Endothelial cell of umbilical vein (primary cell): ENCODE measurements around the gene EFHC2. TPM values are rescaled to one million over a fixed set of nuclear protein-coding genes. Genes with fewer than 3 reads are reported as not detected.

Experiments used
- BruUV-seq: library from RNA; stranded (reverse); fragments of 400-500 nt; replicated peaks from 2 replicates; lab custom pipeline; 2021; lab: Mats Ljungman, UMichigan
- CTCF ChIA-PET: fragments of 300-600, 350-600 bp; sonication (Branson Sonifier 250); formaldehyde crosslinking; loops from one replicate; lab custom pipeline; 2021; ENCODE audit warnings: antibody characterized with exemption, inconsistent platforms; lab: Charles Lee
- POLR2A ChIA-PET: fragments of 300-600, 350-600 bp; sonication (Branson Sonifier 250); formaldehyde crosslinking; loops from one replicate; lab custom pipeline; 2021; ENCODE audit warnings: antibody characterized with exemption, inconsistent platforms; lab: Charles Lee
- DNase-seq: peaks from one replicate; pipeline ENCODE4 v3.0.0-alpha.2; 2011; ENCODE audit warnings: low read depth, low spot score
- FAIRE-seq: peaks from 2 replicates; lab custom pipeline; 2011; peaks lifted over from hg19 to GRCh38; lab: Jason Lieb, UNC
- H2AFZ ChIP-seq: 2 replicates; pipeline ENCODE4 v1.6.0; 2012; ENCODE audit warnings: low read depth, low read length, control low read depth, inconsistent platforms
- H3K27ac ChIP-seq: 2 replicates; pipeline ENCODE4 v1.5.1; 2011; ENCODE audit warnings: low read depth, mild to moderate bottlenecking, control low read depth, low read length, moderate library complexity; ENCODE audit not compliant: insufficient read depth
- H3K27me3 ChIP-seq, 2 experiments: 2 replicates each; pipeline versions ENCODE4 v1.6.0 to v1.6.1; 2011; ENCODE audit warnings: low read length in 2 of 2, mixed read lengths in 1 of 2; ENCODE audit not compliant: control insufficient read depth in 2 of 2, insufficient read depth in 2 of 2
- H3K36me3 ChIP-seq, 2 experiments: 2 replicates in 1 of 2; 3 replicates in 1 of 2; pipeline ENCODE4 v1.5.1; 2011; ENCODE audit warnings: low read length in 2 of 2, mild to moderate bottlenecking in 1 of 2, moderate library complexity in 1 of 2; ENCODE audit not compliant: control insufficient read depth in 2 of 2, insufficient read depth in 2 of 2; ENCODE audit errors: extremely low read depth in 1 of 2
- H3K4me1 ChIP-seq: 3 replicates; pipeline ENCODE4 v1.5.1; 2011; ENCODE audit warnings: mild to moderate bottlenecking, low read length; ENCODE audit not compliant: control insufficient read depth, insufficient read depth; ENCODE audit errors: extremely low read depth
- H3K4me2 ChIP-seq: 2 replicates; pipeline ENCODE4 v1.6.1; 2011; ENCODE audit warnings: low read length, control low read depth, mixed read lengths; ENCODE audit not compliant: insufficient read depth
- H3K4me3 ChIP-seq, 3 experiments: fragments of 200-600 bp in 1 of 3; sonication (generic), shearing (Covaris generic) in 1 of 3; replicated peaks in 1 of 3; 2 replicates each; pipeline ENCODE4 v1.5.1; 2011 to 2016; ENCODE audit warnings: control low read depth in 3 of 3, low read length in 3 of 3, mild to moderate bottlenecking in 2 of 3, inconsistent platforms in 1 of 3, low read depth in 1 of 3, moderate library complexity in 1 of 3; ENCODE audit not compliant: insufficient read depth in 1 of 3
- H3K79me2 ChIP-seq: 2 replicates; pipeline ENCODE4 v1.6.0; 2012; ENCODE audit warnings: low read length, inconsistent platforms; ENCODE audit not compliant: control insufficient read depth, insufficient read depth
- H3K9ac ChIP-seq: replicated peaks from 2 replicates; pipeline ENCODE3; 2011; ENCODE audit warnings: low read length, control low read depth; ENCODE audit not compliant: insufficient read depth; ENCODE audit errors: extremely low read depth
- H3K9me1 ChIP-seq: replicated peaks from 3 replicates; pipeline ENCODE4 v1.6.0; 2011; ENCODE audit warnings: mild to moderate bottlenecking, low read length; ENCODE audit not compliant: control insufficient read depth, insufficient read depth; ENCODE audit errors: extremely low read depth
- H3K9me3 ChIP-seq: replicated peaks from 2 replicates; pipeline ENCODE4 v1.5.1; 2012; ENCODE audit warnings: low read length, inconsistent platforms; ENCODE audit not compliant: control insufficient read depth, insufficient read depth
- H4K20me1 ChIP-seq: replicated peaks from 2 replicates; pipeline ENCODE3; 2011; ENCODE audit warnings: mild to moderate bottlenecking, low read length; ENCODE audit not compliant: control insufficient read depth, insufficient read depth; ENCODE audit errors: extremely low read depth
- CTCF ChIP-seq, 2 donors: IDR thresholded peaks; 1 replicate in 1 of 2; 2 replicates in 1 of 2; pipeline ENCODE4 v1.5.1; 2011; ENCODE audit warnings: low read length in 2 of 2, mild to moderate bottlenecking in 2 of 2, moderate library complexity in 2 of 2, control low read depth in 1 of 2, inconsistent platforms in 1 of 2, low read depth in 1 of 2; ENCODE audit not compliant: insufficient read depth in 1 of 2; ENCODE audit errors: extremely low read depth in 1 of 2
- FOS ChIP-seq: IDR thresholded peaks from 2 replicates; pipeline ENCODE4 v1.6.1; 2011; ENCODE audit warnings: mild to moderate bottlenecking, low read length, moderate library complexity, borderline replicate concordance; ENCODE audit not compliant: insufficient read depth
- JUN ChIP-seq: IDR thresholded peaks from 2 replicates; pipeline ENCODE4 v1.6.1; 2011; ENCODE audit warnings: borderline replicate concordance, low read depth; ENCODE audit not compliant: insufficient read length, insufficient read depth
- MAX ChIP-seq: IDR thresholded peaks from 2 replicates; pipeline ENCODE4 v1.6.1; 2011; ENCODE audit not compliant: insufficient read depth, insufficient read length
- MYC ChIP-seq: IDR thresholded peaks from one replicate; pipeline ENCODE4 v1.6.1; 2011; ENCODE audit warnings: mild to moderate bottlenecking, low read depth, low read length
- POLR2A ChIP-seq: IDR thresholded peaks from 2 replicates; pipeline ENCODE4 v1.6.1; 2012; ENCODE audit warnings: low read depth, mild to moderate bottlenecking, control low read depth, low read length
- POLR2AphosphoS5 ChIP-seq: IDR thresholded peaks from 2 replicates; pipeline ENCODE4 v1.6.1; 2012; ENCODE audit warnings: low read depth, mild to moderate bottlenecking, control low read depth, low read length, moderate library complexity; ENCODE audit not compliant: insufficient read depth
- dilution Hi-C: fragments of 300-500 bp; cut with MboI; formaldehyde crosslinking; loops from one replicate; pipeline ENCODE4 v1.15.0; 2019; ENCODE audit warnings: low sequenced_read_pairs; ENCODE audit not compliant: extremely low pct_ligation_motif_present
- intact Hi-C: fragments of 100-400 bp; cut with micrococcal nuclease; formaldehyde crosslinking; loops from one replicate; pipeline ENCODE4 v1.10.0; 2022
- polyA plus RNA-seq, 4 experiments: library from polyadenylated mRNA; depleted of rRNA in 3 of 4; stranded (reverse) in 3 of 4; unstranded in 1 of 4; fragments of >200 nt; gene quantifications; 2 replicates each; pipeline versions ENCODE4 v1.2.1 to v1.2.3, GENCODE V29; 2011 to 2012; ENCODE audit warnings: missing spikeins in 1 of 4
- total RNA-seq: library from RNA; stranded (reverse); gene quantifications from 2 replicates; pipeline ENCODE4 v1.2.3, GENCODE V29; 2021

The EFHC2 gene
- total and polyA plus RNA-seq, 2 donors (not counting 3 experiments of a cell fraction or from before 2014, with no cell fraction given): not detected

DNA sequence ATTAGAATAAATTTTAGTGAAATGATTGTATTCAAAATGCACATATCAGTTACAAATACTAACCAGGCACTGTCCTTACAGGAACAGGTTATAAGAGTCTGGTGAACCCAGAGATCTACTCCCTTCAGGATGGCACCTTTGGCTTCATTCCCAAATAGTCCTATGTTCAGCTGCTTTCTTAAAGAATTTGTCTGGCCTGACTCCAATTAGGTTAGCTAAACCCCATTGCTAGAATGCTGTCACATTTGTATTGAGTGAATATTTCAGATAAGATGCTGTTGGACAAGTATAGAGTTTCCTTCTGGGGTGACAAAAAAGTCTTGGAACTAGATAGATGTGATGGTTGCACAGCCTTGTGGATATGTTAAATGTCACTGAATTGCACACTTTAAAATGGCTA lies 69.4 kb downstream of the EFHC2 start:
- Histone ChIP-seq H3K4me2 (no peak overlapping the region), H3K27me3 (no peaks in the 10 kb centered on the region), H3K9me3 (no peaks in the 10 kb centered on the region), H3K9me1 (no peaks in the 10 kb centered on the region), H3K79me2 (no peaks in the 10 kb centered on the region), H4K20me1 (no peaks in the 10 kb centered on the region), H3K4me3 (no peak overlapping the region), H3K9ac (no peak overlapping the region), H2AFZ (no peak overlapping the region), H3K27ac (no peak overlapping the region), H3K36me3 (no peaks in the 10 kb centered on the region), H3K4me1 (no peaks in the 10 kb centered on the region)
- FAIRE-seq (no peak), DNase-seq (no peak)
- no TSS peak for BruUV-seq
- CTCF ChIA-PET: interaction anchor here (0.8 kb wide), 1 partner anchor 316 kb away, joined by 3 read pairs; no protein-coding TSS in a partner anchor
- intact Hi-C loops (no loop called here), dilution Hi-C loops (no loop called here)
- no peak for TF ChIP-seq FOS
- no peak for TF ChIP-seq JUN
- no peak for TF ChIP-seq POLR2AphosphoS5
- no peak for TF ChIP-seq MYC
- TF ChIP-seq POLR2A: no peak
- no peak for TF ChIP-seq CTCF (IDR thresholded peaks at IDR 0.05; ENCODE audit: extremely low read depth in 1 of 2, insufficient read depth in 1 of 2, low read depth in 1 of 2, low read length in 2 of 2)
- no peak for TF ChIP-seq MAX
- POLR2A ChIA-PET: no interaction called here
